ENCODE measurements around the gene KIAA1671.

Gene KIAA1671

DNA sequence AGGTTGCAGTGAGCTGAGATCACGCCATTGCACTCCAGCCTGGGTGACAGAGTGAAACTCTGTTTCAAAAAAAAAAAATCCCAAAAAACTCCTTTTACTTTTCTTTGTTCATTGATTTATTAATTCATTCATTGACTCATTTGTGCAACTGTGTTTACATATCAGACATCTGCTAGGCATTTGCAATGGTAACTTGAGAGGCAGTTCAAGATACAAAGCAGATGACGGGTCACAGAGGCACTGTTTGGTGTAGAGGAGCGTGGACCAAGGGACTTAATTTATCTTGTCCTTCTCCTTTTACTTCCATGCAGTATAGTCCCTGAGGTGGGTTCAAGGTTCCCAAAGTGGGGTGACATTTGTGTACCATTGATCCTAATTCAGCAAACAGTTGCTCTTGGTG lies 71.4 kb downstream of the KIAA1671 start:
- TF ChIP-seq, protein P1, sequence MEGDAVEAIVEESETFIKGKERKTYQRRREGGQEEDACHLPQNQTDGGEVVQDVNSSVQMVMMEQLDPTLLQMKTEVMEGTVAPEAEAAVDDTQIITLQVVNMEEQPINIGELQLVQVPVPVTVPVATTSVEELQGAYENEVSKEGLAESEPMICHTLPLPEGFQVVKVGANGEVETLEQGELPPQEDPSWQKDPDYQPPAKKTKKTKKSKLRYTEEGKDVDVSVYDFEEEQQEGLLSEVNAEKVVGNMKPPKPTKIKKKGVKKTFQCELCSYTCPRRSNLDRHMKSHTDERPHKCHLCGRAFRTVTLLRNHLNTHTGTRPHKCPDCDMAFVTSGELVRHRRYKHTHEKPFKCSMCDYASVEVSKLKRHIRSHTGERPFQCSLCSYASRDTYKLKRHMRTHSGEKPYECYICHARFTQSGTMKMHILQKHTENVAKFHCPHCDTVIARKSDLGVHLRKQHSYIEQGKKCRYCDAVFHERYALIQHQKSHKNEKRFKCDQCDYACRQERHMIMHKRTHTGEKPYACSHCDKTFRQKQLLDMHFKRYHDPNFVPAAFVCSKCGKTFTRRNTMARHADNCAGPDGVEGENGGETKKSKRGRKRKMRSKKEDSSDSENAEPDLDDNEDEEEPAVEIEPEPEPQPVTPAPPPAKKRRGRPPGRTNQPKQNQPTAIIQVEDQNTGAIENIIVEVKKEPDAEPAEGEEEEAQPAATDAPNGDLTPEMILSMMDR (IDR thresholded peaks at IDR 0.05; ENCODE audit: borderline replicate concordance, control extremely low read depth, extremely low read depth, insufficient read depth, missing control alignments): no peak
- in situ Hi-C loops (cut with MboI; ENCODE audit: low sequenced_read_pairs, unreplicated experiment): no loop called here
- DNase-seq (ENCODE audit: low spot score): no peak

DNA sequence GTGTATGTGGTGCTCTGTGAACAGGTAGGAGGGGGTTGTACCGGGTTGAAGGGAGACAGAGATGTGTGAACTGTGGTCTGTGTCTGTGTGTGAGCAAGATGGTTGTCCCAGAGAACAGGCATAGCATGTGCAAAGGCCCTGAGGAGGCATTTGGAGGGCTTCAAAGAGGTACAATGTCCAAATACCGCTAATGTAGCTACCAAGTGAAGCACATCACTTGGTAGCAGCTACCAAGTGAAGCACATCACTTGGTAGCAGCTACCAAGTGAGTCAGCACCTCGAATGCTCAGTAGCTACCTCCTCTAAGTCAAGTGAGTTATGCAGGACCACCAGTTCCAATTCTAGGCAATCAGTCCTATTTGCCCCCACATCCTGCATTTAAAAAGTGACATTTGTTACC lies 72.4 kb downstream of the KIAA1671 start:
- in situ Hi-C loops (cut with MboI; ENCODE audit: low sequenced_read_pairs, unreplicated experiment): no loop called here
- no peak for DNase-seq (ENCODE audit: low spot score)
- TF ChIP-seq, protein P1 (IDR thresholded peaks at IDR 0.05; ENCODE audit: borderline replicate concordance, control extremely low read depth, extremely low read depth, insufficient read depth, missing control alignments): no peak

GRCh38 chr22:25025491-25026400 lies 73.2 kb downstream of the KIAA1671 start:
- in situ Hi-C loops (cut with MboI; ENCODE audit: low sequenced_read_pairs, unreplicated experiment): no loop called here
- TF ChIP-seq, protein P1 (IDR thresholded peaks at IDR 0.05; ENCODE audit: borderline replicate concordance, control extremely low read depth, extremely low read depth, insufficient read depth, missing control alignments): no peak
- DNase-seq (ENCODE audit: low spot score): no peak

- TF ChIP-seq, protein P1 (IDR thresholded peaks at IDR 0.05; ENCODE audit: borderline replicate concordance, control extremely low read depth, extremely low read depth, insufficient read depth, missing control alignments): no peak
- in situ Hi-C loops (cut with MboI; ENCODE audit: low sequenced_read_pairs, unreplicated experiment): no loop called here
- DNase-seq (ENCODE audit: low spot score): no peak
Observed at GRCh38 chr22:25027043-25027906, 74.8 kb downstream of the KIAA1671 start.

GRCh38 chr22:25027959-25028840 lies 75.7 kb downstream of the KIAA1671 start:
- TF ChIP-seq, protein P1 (IDR thresholded peaks at IDR 0.05; ENCODE audit: borderline replicate concordance, control extremely low read depth, extremely low read depth, insufficient read depth, missing control alignments): peak; percentile 12
- peak; percentile 51 for DNase-seq (ENCODE audit: low spot score)

GRCh38 chr22:25028841-25029141 lies 76.3 kb downstream of the KIAA1671 start:
- in situ Hi-C loops (cut with MboI; ENCODE audit: low sequenced_read_pairs, unreplicated experiment): no loop called here
- TF ChIP-seq, protein P1 (IDR thresholded peaks at IDR 0.05; ENCODE audit: borderline replicate concordance, control extremely low read depth, extremely low read depth, insufficient read depth, missing control alignments): no peak
- DNase-seq (ENCODE audit: low spot score): no peak

More at GRCh38 chr22:25027959-25028840, 75.7 kb downstream of the KIAA1671 start:
- in situ Hi-C loops (cut with MboI; ENCODE audit: low sequenced_read_pairs, unreplicated experiment): no loop called here

All from GM13976 (cell line).